HG02870 (cell line): ENCODE data around the gene LPP.

Experiments
- ATAC-seq: cut with Tn5 transposase; IDR thresholded peaks from one replicate; pipeline ENCODE4 v1.9.1; 2021; ENCODE audit warnings: mild to moderate bottlenecking, moderate library complexity; ENCODE audit not compliant: unreplicated experiment

The LPP gene

DNA sequence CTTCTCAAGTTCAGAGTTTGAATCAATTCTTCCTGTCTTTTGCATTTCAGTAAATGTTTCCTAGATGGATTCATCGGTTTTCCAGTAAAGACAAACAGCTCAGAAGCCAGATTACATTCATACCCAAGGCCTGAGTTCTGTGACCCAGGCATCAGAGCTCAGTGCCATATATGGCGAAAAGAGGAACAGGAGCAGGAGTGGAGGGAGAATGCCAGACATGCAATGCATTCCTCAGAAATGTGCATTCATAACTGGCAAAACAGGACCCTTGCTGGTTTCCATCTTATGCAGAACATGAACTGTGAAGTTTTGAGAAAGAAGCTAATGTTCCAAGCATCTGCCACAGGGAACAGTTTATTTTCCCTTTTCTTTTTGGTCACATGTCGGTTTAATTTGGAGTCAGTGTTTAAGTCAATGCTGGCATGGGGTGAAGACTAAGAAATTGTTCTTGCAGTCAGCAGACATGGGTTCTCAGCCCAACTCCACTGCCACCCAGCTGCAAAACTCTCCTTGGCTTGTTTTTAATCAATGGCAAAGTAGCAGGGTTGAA lies 116.5 kb downstream of the LPP start:
- ATAC-seq: no peak

DNA sequence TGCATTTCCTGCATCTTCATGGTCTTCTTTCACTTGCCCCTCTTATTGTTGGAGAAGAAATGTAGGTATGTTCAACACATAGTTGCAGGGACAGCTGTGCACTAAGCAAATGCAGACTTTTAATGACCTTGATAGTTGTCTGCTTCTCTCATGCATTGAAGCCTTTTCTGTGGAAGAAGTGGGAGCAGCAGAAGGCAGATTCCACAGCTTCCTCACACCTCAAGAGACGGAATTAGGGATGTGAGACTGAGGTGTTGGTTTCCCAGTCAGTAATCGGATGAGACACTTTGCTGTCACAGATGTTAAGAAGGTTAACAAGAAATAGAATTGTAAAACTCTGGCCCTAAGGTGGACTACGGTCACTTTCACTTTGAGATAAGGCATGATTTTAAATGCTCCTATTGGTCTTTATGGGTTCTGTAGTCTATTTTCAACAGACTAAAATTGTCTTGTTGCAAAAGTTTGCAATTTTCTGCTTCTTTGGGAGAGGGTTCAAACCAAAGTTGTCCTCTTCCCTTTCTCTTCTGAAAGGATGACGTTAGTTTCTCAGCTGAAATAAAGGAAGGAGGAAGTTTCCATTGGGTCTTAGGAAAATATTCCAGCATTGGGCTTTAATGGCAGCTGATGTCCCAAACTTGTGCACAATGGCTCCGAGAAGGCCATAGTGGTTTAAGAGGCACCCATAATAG lies 117.4 kb downstream of the LPP start:
- no peak for ATAC-seq

DNA sequence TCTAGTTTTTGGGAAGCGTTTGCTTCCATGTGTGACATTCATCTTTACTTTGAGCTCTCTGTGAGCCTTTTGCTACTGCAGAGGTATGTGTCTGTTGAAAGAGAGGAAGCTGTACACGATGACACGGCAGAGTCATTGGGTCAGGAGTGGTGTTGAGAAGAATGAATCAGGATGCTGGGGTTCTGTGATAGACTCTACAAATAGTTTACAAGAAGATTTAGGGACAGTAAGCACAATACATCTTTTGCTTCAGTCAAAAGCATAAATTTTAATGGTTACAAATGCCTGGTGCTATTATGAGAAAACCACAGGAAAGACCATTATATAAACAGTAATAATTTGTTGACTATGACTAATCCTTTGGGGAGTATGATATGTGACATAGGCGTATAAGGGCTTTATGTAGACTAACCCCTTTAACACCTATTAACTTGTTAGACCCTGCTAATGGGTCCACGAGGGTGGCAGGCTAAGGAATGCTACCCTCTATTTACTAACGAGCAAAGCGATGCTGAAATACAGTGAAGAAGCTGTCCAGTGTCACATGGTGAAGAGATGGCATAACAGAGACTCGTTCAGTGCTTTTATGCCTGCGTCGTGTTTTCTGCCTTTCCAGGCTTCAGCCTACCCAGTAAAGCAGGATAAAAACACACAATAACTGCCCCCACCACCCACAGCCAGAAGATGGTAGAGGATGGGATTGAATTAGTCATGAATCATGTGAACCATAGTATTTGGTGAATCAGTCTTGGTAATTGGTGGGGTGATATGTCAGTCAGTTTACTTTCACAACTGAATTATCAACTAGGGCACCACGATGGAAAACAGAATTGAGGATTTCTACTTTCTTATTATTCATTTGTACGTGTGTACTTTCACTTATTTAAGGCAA lies 118.8 kb downstream of the LPP start:
- no peak for ATAC-seq

DNA sequence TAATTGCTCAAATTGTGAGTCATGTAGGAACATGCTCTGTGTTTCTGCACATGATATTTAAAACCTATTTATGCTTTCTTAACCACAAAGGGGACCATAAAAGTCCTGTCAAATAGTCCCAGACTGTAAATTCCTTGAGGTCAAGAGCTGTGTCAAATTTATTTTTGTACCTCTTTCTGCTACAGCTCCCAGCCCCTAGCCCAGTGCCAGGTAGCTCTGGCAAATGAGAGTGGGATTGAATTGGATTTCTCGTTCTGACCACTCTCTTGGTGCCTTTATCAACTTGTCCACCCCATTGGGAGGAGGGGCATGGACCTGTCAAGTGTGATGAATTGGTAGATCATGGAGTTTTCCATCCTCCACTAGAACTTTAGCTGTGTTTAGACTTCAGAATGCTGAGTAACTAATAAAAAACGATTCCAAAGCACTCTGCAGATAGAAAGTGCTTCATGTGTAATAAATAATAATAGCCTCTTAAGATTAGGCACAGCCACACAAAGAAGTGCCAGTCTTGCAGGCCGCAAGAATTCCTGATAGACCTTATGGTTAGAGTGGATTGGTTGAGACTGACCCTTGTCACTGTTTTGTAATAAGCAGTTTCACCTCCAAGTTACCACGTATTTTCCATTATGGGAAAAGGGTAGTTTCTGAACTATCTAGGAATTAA lies 120.4 kb downstream of the LPP start:
- ATAC-seq: no peak

DNA sequence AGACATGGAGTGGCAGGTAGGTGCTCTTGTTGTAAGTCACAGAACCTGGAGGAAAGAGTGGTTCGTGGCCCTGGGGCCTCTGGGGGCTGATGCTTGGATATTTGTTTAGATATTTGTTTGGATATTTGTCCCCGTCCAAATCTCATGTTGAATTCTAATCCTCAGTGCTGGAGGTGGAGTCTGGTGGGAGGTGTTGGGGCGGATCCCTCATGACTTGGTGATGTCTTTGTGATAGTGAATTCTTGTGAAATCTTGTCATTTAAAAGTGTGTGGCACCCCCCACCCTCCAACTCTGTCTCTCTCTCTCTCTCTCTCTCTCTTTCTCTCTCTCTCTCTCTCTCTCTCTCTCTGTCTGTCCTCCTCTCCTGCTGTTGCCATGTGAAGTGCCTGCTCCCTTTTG lies 122.4 kb downstream of the LPP start:
- ATAC-seq: no peak

DNA sequence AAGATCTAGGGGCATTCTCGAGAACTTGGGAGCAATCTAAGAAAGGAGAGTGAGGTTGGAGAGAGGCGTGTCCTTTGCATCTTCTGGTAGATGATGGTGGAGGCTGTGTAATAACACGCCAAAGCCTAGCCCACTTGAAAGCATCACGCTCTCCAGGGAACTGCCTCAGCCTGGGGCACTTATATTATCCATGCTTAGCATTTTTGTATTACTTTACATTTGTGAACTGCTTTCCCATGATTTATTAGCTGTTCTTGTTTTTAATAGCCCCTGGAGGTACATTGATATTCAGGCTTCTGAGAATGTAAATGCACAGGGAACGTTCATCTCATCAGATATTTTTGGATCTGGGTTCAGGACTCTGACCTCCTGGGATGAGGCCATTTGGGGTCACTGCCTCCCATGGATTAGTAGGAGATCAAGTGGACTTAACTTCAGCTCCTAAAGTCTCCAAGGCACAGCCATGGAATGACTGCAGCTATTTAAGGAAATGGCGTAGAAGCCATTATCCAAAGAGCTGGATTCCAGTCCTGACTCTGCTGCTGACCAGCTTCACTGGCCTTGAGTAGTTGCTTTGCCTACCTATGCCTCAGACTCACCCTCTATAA lies 124.9 kb downstream of the LPP start:
- ATAC-seq: no peak

DNA sequence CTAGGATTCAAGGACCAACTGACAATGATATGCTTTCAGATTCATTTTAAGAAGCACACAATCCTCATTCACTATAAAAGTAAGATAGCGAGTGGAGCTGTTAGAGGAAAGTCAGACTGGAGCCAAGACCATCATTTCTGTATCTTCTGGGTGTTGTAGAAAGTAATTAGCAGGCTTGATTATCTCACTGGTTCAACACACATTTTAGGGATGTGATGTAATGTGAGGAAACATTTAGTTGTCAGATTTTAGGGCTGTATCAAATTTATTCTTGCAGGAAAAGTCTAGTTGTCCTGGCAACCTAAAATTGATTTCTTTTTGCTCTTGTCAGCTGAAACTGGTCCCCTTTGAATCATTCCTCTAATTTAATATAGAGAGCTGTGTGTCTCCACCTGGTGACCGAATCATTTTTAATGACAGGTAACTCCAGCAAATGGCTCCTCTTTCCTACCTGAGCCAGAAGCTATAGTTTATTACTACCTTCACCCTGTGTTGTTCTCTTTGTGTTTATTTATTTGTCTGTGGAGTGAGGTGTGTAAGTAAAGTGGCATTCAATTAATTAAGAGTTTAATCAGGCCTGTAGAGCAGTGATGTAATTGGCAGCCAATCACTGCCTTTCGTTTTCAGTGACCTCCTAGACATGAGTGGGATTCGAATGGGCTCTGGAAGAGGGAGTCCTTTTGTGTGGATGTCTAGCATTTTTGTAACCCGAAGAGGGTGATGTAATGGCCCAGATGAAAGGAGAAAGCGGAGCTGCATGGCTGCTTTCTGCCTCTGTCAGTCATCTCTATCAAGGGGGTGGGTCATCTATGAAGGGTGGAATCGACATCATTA lies 125.8 kb downstream of the LPP start:
- no peak for ATAC-seq

DNA sequence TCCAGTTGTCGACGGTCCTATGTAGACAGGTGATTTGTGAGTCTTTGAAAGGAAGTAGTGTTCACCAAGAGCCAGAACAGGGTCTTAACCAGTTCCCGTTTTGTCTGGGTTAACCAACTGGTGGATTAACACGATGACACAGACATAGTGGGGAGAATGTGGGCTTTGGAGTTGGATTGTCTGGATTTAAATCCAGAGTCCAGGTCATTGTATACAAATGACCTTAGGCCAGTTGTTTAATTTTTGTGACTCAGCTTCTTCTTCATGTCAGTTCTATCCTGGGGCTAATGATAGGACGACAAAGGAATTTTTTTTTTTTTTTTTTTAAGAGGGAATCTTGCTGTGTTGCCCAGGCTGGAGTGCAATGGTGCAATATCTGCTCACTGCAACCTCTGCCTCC lies 126.7 kb downstream of the LPP start:
- no peak for ATAC-seq

DNA sequence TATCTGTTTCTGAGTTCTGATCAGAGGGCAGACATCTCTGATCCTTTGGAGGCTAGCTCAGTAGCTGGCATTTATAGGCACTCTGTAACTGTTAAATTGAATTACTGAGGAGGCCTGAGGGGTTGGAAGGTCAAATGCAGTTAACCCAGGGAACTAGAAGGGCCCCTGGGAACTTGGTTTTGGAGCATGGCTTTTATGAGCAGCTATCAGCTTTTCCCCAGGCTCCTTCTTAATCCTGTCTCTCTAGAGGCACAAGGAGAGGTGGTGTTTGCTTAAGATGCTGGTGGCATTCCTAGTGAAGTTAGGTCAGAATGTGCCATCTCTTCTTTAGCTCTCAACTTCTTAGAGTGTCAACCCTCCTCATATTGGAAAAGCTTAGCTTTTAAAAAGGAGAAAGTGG lies 128.9 kb downstream of the LPP start:
- no peak for ATAC-seq

DNA sequence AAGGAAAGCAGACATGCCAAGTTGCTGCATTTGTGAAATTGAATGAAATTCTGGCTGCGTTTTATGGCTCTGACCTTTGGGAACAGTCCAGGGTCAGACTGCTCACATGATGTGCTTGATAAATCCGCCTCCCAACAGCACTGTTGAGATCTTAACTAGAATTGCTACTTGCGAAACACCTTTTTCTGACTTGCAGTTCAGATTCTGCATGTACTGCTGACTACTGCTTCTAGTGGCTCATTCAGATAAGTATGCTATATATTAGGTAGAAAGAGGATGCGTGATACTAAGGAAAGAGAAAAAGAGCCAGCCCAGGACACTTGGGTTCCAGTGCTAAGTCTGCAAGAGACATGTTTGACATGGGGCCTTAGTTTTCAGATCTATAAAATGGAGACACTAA lies 129.4 kb downstream of the LPP start:
- no peak for ATAC-seq

DNA sequence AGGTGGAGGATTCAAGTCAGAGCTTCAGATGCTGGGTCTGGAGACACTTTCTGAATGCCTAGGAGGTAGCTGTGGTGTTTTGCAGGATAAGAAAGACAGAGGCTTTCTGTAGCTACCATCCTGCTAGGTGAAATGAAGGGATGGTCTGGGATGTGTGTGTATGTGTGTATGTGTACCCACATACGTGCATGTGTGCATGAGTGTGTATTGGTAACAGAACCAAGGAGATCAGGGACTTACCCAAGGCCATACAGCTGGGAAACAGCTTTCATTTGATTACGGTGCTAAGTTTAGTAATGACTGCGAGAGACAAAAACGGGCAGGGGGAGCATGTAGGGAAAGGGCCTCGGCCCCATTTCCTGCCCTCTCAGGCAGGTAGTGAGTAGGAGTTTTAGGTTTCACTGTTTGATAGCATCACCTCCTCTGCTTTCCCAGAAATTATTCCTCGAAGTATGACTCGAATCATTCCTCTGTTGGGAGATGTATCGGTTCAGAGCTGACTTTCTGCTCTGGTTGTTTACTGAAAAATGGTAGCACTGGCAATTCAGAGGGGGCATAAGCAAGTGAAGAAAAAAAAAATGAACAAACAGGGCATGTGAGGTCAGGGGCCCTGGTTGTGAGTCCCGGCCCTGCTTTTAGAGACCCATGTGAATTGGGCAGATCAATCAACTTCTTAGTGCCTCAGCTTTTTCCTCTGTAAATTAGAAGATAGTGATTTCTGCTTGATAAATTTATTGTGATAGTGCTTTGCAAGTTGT lies 130.7 kb downstream of the LPP start:
- ATAC-seq: no peak

DNA sequence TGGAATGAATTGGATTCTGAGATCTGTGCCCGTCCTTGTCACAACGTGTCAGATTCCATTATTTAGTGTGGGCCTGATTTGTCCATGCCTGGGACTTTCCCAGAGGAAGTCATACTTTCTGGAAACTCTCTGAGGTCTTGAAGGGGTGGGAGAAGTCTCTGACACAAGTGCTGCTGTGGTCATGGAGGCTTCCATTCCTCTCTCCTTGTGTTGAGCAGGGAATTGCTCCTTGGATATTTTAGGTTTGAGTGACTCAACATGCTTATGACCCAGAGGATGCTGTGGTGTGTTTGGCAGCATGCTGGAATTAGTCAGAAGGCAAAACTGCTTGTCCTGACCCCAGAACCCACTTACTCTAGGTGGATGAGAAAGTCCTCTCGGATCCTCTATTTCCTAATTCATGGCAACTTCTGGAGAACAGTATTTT lies 132.1 kb downstream of the LPP start:
- ATAC-seq: no peak

DNA sequence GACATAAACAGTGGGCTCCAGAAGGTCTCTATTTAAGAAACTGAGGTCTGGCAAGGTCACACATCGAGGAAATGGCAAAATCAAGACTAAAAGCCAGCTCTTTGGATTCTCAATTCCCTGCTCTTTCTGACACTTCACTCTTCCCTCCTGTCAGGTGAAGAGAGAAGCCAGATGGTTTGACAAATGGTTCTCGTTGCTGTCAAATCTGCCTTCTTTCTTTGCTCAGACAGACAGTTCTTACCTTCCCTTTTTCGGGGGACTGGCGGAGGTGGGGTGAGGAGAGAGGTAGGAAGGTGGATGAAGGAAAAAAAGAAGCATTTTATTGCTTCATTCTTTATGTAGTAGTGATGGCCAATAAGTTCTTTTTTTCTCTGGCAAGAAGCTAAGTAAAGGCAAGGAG lies 133.4 kb downstream of the LPP start:
- no peak for ATAC-seq

DNA sequence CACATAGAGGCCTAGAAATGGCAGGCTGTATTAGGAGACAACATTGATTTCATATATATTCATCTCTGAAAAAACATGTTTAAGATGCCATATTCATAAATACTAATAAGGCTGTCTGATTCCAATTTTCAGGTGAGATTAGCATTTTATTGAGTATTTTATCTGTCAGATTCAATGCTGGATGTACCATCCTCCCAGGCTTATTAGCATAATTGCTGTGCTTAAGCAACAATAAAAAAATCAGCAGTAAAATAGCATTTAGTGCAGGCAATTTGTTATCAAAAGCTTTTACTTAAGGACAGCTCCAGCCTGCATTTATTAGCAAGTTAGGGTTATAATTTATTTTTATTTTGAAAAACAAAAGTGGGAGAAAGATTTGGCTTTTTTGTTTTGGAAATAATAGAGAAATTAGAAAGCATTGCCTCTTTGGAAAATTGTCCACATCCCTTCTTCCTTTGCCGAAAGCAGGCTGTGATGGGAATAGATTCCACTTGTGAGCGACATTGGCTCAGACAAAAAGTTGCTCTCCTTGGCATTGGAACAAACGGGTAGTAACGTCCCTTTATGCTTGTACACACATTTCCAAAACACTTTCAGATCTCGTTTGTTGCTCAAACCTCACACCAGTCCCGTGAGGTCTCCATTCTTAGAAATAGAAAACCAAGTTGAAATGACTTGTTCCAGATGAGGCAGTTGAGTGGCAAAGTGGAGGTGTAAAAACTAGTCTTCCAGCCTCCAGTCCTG lies 134.0 kb downstream of the LPP start:
- no peak for ATAC-seq

DNA sequence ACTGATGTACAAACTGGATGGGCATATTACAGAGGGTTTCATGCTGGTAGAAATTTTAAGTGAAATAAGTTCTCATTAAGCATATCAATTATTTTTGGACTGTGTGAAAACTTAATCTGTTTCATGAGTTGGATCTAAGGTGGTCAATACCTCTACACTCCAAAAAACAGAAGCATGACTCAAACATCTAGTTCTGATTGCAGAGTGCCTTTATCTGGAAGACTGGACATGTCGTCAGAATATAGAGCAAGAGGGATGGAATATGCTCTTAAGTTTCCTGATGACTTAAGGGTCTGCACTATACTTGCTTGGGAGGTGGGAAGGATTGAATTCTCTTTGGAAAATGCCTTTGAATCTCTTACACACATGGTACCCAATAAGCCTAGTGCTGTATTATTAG lies 138.3 kb downstream of the LPP start:
- ATAC-seq: no peak

DNA sequence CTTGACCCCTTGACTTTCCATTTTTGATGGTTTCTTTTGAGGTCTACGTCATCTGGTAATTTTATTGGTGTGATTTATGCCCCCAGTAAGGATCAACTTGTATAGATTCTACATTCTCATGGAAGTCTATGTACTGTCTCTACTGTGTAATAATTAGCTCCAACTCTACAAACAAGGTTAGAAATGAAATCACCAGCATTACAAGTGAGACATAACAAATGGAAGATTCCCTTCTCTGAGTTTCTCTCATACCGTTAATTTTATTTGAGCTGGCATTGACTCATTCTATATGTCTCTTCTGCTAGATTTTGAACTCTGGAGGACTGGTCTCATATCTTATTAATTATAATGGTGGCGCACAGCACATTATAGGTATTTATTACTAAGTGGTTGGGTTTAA lies 138.9 kb downstream of the LPP start:
- ATAC-seq: no peak

DNA sequence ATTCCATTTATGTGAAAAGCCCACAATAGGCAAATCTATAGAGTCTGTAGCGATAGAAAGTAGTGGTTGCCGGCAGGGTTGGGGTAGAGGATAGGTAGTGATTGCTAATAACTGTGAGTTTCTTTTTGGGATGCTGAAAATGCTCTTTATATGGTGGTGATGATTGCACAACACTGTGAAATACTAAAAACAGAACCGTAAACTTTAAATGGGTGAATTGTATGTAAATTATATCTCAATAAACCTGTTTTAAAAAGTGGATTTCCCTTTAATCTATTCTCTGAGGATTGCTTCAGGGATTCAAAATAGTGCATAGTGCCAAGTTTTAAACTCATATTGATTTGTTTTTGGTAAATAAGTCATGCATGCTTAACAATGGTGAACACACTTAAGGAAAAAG lies 140.2 kb downstream of the LPP start:
- no peak for ATAC-seq

DNA sequence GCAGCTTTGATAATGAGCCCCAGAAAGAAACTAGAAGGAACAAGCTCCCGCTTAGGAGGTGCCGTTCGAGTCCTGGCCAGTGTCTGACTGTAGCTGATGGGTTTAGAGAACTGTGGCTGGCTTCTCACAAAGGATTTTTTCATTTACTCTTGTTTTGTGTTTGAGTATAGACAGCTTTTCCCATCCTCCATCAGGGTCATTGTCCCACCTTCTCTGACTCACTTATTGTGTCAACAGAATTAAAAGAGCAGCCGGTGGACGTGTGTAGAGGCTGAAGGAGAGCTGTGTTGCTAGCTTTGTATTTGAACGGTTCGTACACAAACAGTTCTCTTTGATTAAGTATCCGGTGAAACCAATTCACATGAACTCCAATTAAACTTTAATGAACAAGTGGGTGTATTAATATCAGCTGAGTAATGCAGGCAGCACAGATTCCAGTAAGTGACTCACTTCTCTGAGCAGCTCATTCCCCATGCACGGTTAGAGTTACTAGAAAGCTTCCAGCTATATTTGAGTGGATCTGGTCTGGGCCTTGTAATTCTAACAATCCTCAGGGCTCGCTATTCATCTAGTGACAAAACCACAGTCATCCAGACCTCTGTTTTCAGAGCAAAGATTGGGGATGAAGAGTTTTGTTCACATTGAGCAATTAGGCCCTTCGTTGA lies 141.0 kb downstream of the LPP start:
- no peak for ATAC-seq
